ENCODE data around the gene RNF213.

- TF ChIP-seq CTCF (IDR thresholded peaks at IDR 0.05) (no peak), EP300 (IDR thresholded peaks at IDR 0.05) (no peak)
Observed at GRCh38 chr17:80354336-80354735, 93.7 kb downstream of the RNF213 start.
